MM.1S (cell line): ENCODE measurements around the gene FXYD4.

Source experiments
- DNase-seq: peaks from one replicate; pipeline ENCODE4 v3.0.0-alpha.2; 2015
- H2AFZ ChIP-seq: fragments of 300-600 bp; sonication (generic); 2 replicates; pipeline ENCODE4 v1.6.0; 2016; ENCODE audit warnings: antibody characterized with exemption, low read length
- H3F3A ChIP-seq: fragments of 300-600 bp; sonication (generic); 2 replicates; pipeline ENCODE4 v1.6.1; 2016; ENCODE audit warnings: mild to moderate bottlenecking, antibody characterized with exemption, low read length, moderate library complexity, mixed read lengths; ENCODE audit not compliant: insufficient read depth
- H3K27ac ChIP-seq: fragments of 300-600 bp; sonication (generic); 2 replicates; pipeline ENCODE4 v1.5.1; 2016; ENCODE audit warnings: mild to moderate bottlenecking, low read length
- H3K27me3 ChIP-seq: fragments of 300-600 bp; sonication (generic); replicated peaks from 2 replicates; pipeline ENCODE4 v1.6.0; 2016; ENCODE audit warnings: low read length; ENCODE audit not compliant: insufficient read depth
- H3K36me3 ChIP-seq: fragments of 300-600 bp; sonication (generic); replicated peaks from 2 replicates; pipeline ENCODE4 v1.6.1; 2016; ENCODE audit warnings: mild to moderate bottlenecking, low read length, mixed read lengths; ENCODE audit not compliant: insufficient read depth
- H3K4me1 ChIP-seq: fragments of 300-600 bp; sonication (generic); 2 replicates; pipeline ENCODE4 v1.6.1; 2016; ENCODE audit warnings: low read length, mixed read lengths
- H3K4me2 ChIP-seq: fragments of 300-600 bp; sonication (generic); 2 replicates; pipeline ENCODE4 v1.6.0; 2016; ENCODE audit warnings: low read depth, low read length
- H3K4me3 ChIP-seq: fragments of 300-600 bp; sonication (generic); 2 replicates; pipeline ENCODE4 v1.5.1; 2016; ENCODE audit warnings: low read length, mixed read lengths
- H3K79me2 ChIP-seq: fragments of 300-600 bp; sonication (generic); 2 replicates; pipeline ENCODE4 v1.6.1; 2016; ENCODE audit warnings: mixed run types, low read length, mixed read lengths
- H3K9ac ChIP-seq: fragments of 300-600 bp; sonication (generic); 2 replicates; pipeline ENCODE4 v1.6.1; 2016; ENCODE audit warnings: low read length, mixed read lengths
- H3K9me2 ChIP-seq: fragments of 300-600 bp; sonication (generic); replicated peaks from 2 replicates; pipeline ENCODE4 v1.6.1; 2016; ENCODE audit warnings: mild to moderate bottlenecking, low read length, mixed read lengths; ENCODE audit not compliant: insufficient read depth
- H3K9me3 ChIP-seq: fragments of 300-600 bp; sonication (generic); replicated peaks from 2 replicates; pipeline ENCODE4 v1.6.1; 2016; ENCODE audit warnings: mild to moderate bottlenecking, low read length, mixed read lengths; ENCODE audit not compliant: insufficient read depth
- H4K20me1 ChIP-seq: fragments of 300-600 bp; sonication (generic); 2 replicates; pipeline ENCODE4 v1.6.1; 2016; ENCODE audit warnings: mild to moderate bottlenecking, low read length, moderate library complexity, mixed read lengths; ENCODE audit not compliant: insufficient read depth
- EZH2 ChIP-seq: fragments of 300-600 bp; sonication (generic); optimal IDR thresholded peaks from 2 replicates; pipeline ENCODE3; 2017; ENCODE audit warnings: low read depth, mild to moderate bottlenecking, antibody characterized with exemption, low read length, mixed read lengths
- EZH2phosphoT487 ChIP-seq: fragments of 300-600 bp; sonication (generic); IDR thresholded peaks from 2 replicates; pipeline ENCODE4 v1.6.1; 2018; ENCODE audit warnings: antibody characterized with exemption, low read length
- TF ChIP-seq, protein P1 (sequence below): fragments of 300-600 bp; sonication (generic); IDR thresholded peaks from 2 replicates; pipeline ENCODE4 v1.5.1; 2016; ENCODE audit warnings: antibody characterized with exemption, low read length, mixed read lengths

The FXYD4 gene

GRCh38 chr10:43408710-43409384 is 37.4 kb downstream of the FXYD4 start, which contains the start of gene HNRNPF:
TSS of gene HNRNPF (minus strand) at chr10:43409186. CDS start at chr10:43387884, 21,302 bp downstream.
- peak within 1 kb of the TSS; percentile 92 for H3K4me2 ChIP-seq
- peak within 1 kb of the TSS; percentile 100 for H3K27ac ChIP-seq
- peak within 1 kb of the TSS; percentile 100 for H3K9ac ChIP-seq
- H3K4me1 ChIP-seq, result peaks cover 7% of the 10 kb centered on the region; the same call in 1 of the 2 replicates
- H3K79me2 ChIP-seq, result peaks cover 50% of the 10 kb centered on the region
- peak within 1 kb of the TSS; percentile 91 for H3K4me3 ChIP-seq
- DNase-seq, result peak; percentile 96
- no peaks in the 10 kb centered on the region for H3K9me2 ChIP-seq
- H3K9me3 ChIP-seq, result no peaks in the 10 kb centered on the region
- TF ChIP-seq, protein P1, sequence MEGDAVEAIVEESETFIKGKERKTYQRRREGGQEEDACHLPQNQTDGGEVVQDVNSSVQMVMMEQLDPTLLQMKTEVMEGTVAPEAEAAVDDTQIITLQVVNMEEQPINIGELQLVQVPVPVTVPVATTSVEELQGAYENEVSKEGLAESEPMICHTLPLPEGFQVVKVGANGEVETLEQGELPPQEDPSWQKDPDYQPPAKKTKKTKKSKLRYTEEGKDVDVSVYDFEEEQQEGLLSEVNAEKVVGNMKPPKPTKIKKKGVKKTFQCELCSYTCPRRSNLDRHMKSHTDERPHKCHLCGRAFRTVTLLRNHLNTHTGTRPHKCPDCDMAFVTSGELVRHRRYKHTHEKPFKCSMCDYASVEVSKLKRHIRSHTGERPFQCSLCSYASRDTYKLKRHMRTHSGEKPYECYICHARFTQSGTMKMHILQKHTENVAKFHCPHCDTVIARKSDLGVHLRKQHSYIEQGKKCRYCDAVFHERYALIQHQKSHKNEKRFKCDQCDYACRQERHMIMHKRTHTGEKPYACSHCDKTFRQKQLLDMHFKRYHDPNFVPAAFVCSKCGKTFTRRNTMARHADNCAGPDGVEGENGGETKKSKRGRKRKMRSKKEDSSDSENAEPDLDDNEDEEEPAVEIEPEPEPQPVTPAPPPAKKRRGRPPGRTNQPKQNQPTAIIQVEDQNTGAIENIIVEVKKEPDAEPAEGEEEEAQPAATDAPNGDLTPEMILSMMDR, result no peak
- TF ChIP-seq EZH2phosphoT487, result no peak
- TF ChIP-seq EZH2, result no peak
- H3K27me3 ChIP-seq, result no peaks in the 10 kb centered on the region
- peaks cover 13% of the 10 kb centered on the region for H4K20me1 ChIP-seq
- H3F3A ChIP-seq, result peaks cover 47% of the 10 kb centered on the region
- H2AFZ ChIP-seq, result peak within 1 kb of the TSS; percentile 85
- no peaks in the 10 kb centered on the region for H3K36me3 ChIP-seq

GRCh38 chr10:43409385-43410109 is 38.1 kb downstream of the FXYD4 start:
- Histone ChIP-seq H3K4me3 (peak overlapping the region; percentile 91), H3K9me2 (no peaks in the 10 kb centered on the region), H3K79me2 (peaks cover 43% of the 10 kb centered on the region), H4K20me1 (peaks cover 6% of the 10 kb centered on the region; the same call in 1 of the 2 replicates), H3K9me3 (no peaks in the 10 kb centered on the region), H3F3A (peaks cover 41% of the 10 kb centered on the region), H3K9ac (peak overlapping the region; percentile 100), H3K4me1 (peaks cover 3% of the 10 kb centered on the region; the same call in 1 of the 2 replicates), H3K4me2 (peak overlapping the region; percentile 92), H3K27me3 (no peaks in the 10 kb centered on the region), H3K36me3 (no peaks in the 10 kb centered on the region), H2AFZ (peak overlapping the region; percentile 85), H3K27ac (peak overlapping the region; percentile 100)
- TF ChIP-seq, protein P1, result 0 out of 2 replicates have a peak, but pooled peaks have one; percentile 4
- no peak for TF ChIP-seq EZH2phosphoT487
- peak; percentile 55 for DNase-seq

GRCh38 chr10:43410345-43410744 is 38.9 kb downstream of the FXYD4 start:
- Histone ChIP-seq H3K4me3 (no peak overlapping the region), H3K9me2 (no peaks in the 10 kb centered on the region), H2AFZ (no peak overlapping the region), H3K27ac (no peak overlapping the region), H3K4me2 (peak overlapping the region; percentile 92; the same call in 1 of the 2 replicates), H3K27me3 (no peaks in the 10 kb centered on the region), H3K79me2 (peaks cover 35% of the 10 kb centered on the region), H3K36me3 (no peaks in the 10 kb centered on the region), H3F3A (peaks cover 33% of the 10 kb centered on the region), H3K9ac (peak overlapping the region; percentile 100; the same call in 1 of the 2 replicates), H4K20me1 (no peaks in the 10 kb centered on the region), H3K4me1 (no peaks in the 10 kb centered on the region), H3K9me3 (no peaks in the 10 kb centered on the region)
- DNase-seq, result no peak
- TF ChIP-seq EZH2phosphoT487 (no peak), EZH2 (no peak)
